MM.1S (cell line): ENCODE results near the gene ARHGEF37.

Source experiments
- CTCF ChIP-seq: fragments of 300-600 bp; sonication (generic); IDR thresholded peaks from 2 replicates; pipeline ENCODE4 v1.5.1; 2016; ENCODE audit warnings: antibody characterized with exemption, low read length, mixed read lengths
- EZH2phosphoT487 ChIP-seq: fragments of 300-600 bp; sonication (generic); IDR thresholded peaks from 2 replicates; pipeline ENCODE4 v1.6.1; 2018; ENCODE audit warnings: antibody characterized with exemption, low read length

- TF ChIP-seq CTCF (no peak), EZH2phosphoT487 (no peak)
Observed at GRCh38 chr5:149599375-149599774, 18.1 kb downstream of the ARHGEF37 start.
